Stomach (tissue), 9 donors: ENCODE results near the gene ETV6. TPM values are rescaled to one million over a fixed set of nuclear protein-coding genes. Genes with fewer than 3 reads are reported as not detected.

Experiments used
- DNase-seq, 2 donors: peaks; one replicate each; pipeline versions ENCODE4 v3.0.0 to v3.0.0-alpha.2; 2013 to 2019
- H3K27ac ChIP-seq, 5 donors: fragments of 200-600 bp in 4 of 5; sonication (generic) in 4 of 5; one replicate each; pipeline ENCODE4 v1.5.1; 2013 to 2019; ENCODE audit warnings: mild to moderate bottlenecking in 1 of 5, moderate library complexity in 1 of 5
- H3K27me3 ChIP-seq, 3 donors: fragments of 200-600 bp; sonication (generic); one replicate each; pipeline ENCODE4 v1.5.1; 2017 to 2019; ENCODE audit warnings: mixed run types in 1 of 3
- H3K36me3 ChIP-seq, 4 donors: fragments of 200-600 bp; sonication (generic); 1 replicate in 3 of 4; 2 replicates in 1 of 4; pipeline ENCODE4 v1.5.1; 2016 to 2019
- H3K4me1 ChIP-seq, 4 donors: fragments of 200-600 bp; sonication (generic); one replicate each; pipeline ENCODE4 v1.5.1; 2016 to 2019
- H3K4me3 ChIP-seq, 4 donors: fragments of 200-600 bp; sonication (generic) in 3 of 4; one replicate each; pipeline ENCODE4 v1.5.1; 2016 to 2019; ENCODE audit warnings: mild to moderate bottlenecking in 1 of 4
- H3K9me3 ChIP-seq, 4 donors: fragments of 200-600 bp; sonication (generic); one replicate each; pipeline ENCODE4 v1.5.1; 2016 to 2019
- CTCF ChIP-seq, 7 experiments: fragments of 450-650 bp in 4 of 7; fragments of 200-600 bp in 3 of 7; sonication (generic) in 3 of 7; IDR thresholded peaks; one replicate each; pipeline ENCODE4 v1.5.1; 2016 to 2019; ENCODE audit warnings: antibody characterized with exemption in 7 of 7, control low read depth in 2 of 7, mild to moderate bottlenecking in 1 of 7
- EP300 ChIP-seq: sonication (generic); formaldehyde crosslinking; IDR thresholded peaks from one replicate; pipeline ENCODE4 v1.6.1; 2017; ENCODE audit warnings: antibody characterized with exemption
- POLR2A ChIP-seq, 4 donors: fragments of 450-650 bp; IDR thresholded peaks; one replicate each; pipeline ENCODE4 v1.6.1; 2016; ENCODE audit warnings: antibody characterized with exemption in 4 of 4, control low read depth in 2 of 4, mild to moderate bottlenecking in 1 of 4, moderate library complexity in 1 of 4
- POLR2AphosphoS5 ChIP-seq, 3 donors: sonication (generic); formaldehyde crosslinking; IDR thresholded peaks; one replicate each; pipeline ENCODE4 v1.6.1; 2016; ENCODE audit warnings: antibody characterized with exemption in 3 of 3
- WGBS, 5 donors: extraction: QIAGEN DNeasy Blood & Tissue Kit in 3 of 5; methylation state at CpG; one replicate each; pipeline versions ENCODE4 v1.1.5 to v1.1.7; 2013 to 2018; 5-methylcytosine and 5-hydroxymethylcytosine counted together
- intact Hi-C: fragments of 100-400 bp; cut with DNase I; formaldehyde crosslinking; loops from one replicate; pipeline ENCODE4 v1.15.1; 2023; ENCODE audit warnings: low total_unique reads
- polyA plus RNA-seq, 3 donors: library from polyadenylated mRNA; stranded (reverse); fragments of 200-250 nt; gene quantifications; one replicate each; pipeline ENCODE4 v1.2.3, GENCODE V29; 2013
- total RNA-seq, 5 donors: library from RNA; depleted of rRNA; stranded (reverse); fragments of >200 nt; gene quantifications; one replicate each; pipeline versions ENCODE4 v1.1.0 to v1.2.3, GENCODE V29; 2014 to 2016
- donor health status: healthy with polysubstance abuse.
- donor health status: Bipolar disorder and iron deficiency.
- donor health status: healthy.

The ETV6 gene
- total and polyA plus RNA-seq, 8 donors: 4.1 to 60.3 (median 13.4) TPM

- H3K9me3 ChIP-seq: no peaks in the 10 kb centered on the region
- TF ChIP-seq CTCF (IDR thresholded peaks at IDR 0.05) (no peak), POLR2A (IDR thresholded peaks at IDR 0.05) (no peak), POLR2AphosphoS5 (IDR thresholded peaks at IDR 0.05) (no peak), EP300 (no peak)
- H3K36me3 ChIP-seq: no peaks in the 10 kb centered on the region
- H3K27ac ChIP-seq: peak overlapping the region in 1 of 5 donors; percentile 52
- no peak overlapping the region for H3K4me3 ChIP-seq
- WGBS, 5 donors: 87 to 94% (median 90%) methylated on average over 3 of the region's 3 CpGs
- peaks cover 11 to 75% (median 35%) of the 10 kb centered on the region in 4 donors for H3K4me1 ChIP-seq
- intact Hi-C loops: no loop called here
- no peak for DNase-seq
- H3K27me3 ChIP-seq: no peaks in the 10 kb centered on the region
These were observed 126.8 kb downstream of the ETV6 start for GRCh38 chr12:11776316-11776715.

- peaks cover 9 to 65% (median 35%) of the 10 kb centered on the region in 4 donors for H3K4me1 ChIP-seq
- TF ChIP-seq POLR2A (IDR thresholded peaks at IDR 0.05): no peak
- TF ChIP-seq CTCF (IDR thresholded peaks at IDR 0.05): no peak
- no peak for TF ChIP-seq EP300
- TF ChIP-seq POLR2AphosphoS5 (IDR thresholded peaks at IDR 0.05): no peak
- H3K9me3 ChIP-seq: no peaks in the 10 kb centered on the region
- WGBS, 5 donors: 90 to 99% (median 96%) methylated on average over 4 of the region's 4 CpGs
- peak overlapping the region in 2 of 5 donors; percentile 26 to 81 for H3K27ac ChIP-seq
- no peaks in the 10 kb centered on the region for H3K36me3 ChIP-seq
- intact Hi-C loops: no loop called here
- no peak for DNase-seq
- H3K4me3 ChIP-seq: no peak overlapping the region
- no peaks in the 10 kb centered on the region for H3K27me3 ChIP-seq
These were observed 128.0 kb downstream of the ETV6 start for GRCh38 chr12:11777451-11777850.

GRCh38 chr12:11777962-11778361 is 128.5 kb downstream of the ETV6 start:
- no peak overlapping the region for H3K4me3 ChIP-seq
- H3K27ac ChIP-seq: peak overlapping the region in 4 of 5 donors; percentile 26 to 81 (median 46)
- 83 to 92% (median 91%) methylated on average over 12 of the region's 12 CpGs for WGBS, 5 donors
- no peaks in the 10 kb centered on the region for H3K36me3 ChIP-seq
- H3K9me3 ChIP-seq: no peaks in the 10 kb centered on the region
- intact Hi-C loops: no loop called here
- peaks cover 9 to 62% (median 36%) of the 10 kb centered on the region in 4 donors for H3K4me1 ChIP-seq
- DNase-seq: no peak
- TF ChIP-seq EP300 (no peak), CTCF (IDR thresholded peaks at IDR 0.05) (no peak), POLR2A (IDR thresholded peaks at IDR 0.05) (no peak), POLR2AphosphoS5 (IDR thresholded peaks at IDR 0.05) (no peak)
- H3K27me3 ChIP-seq: no peaks in the 10 kb centered on the region

- 56 to 74% (median 69%) methylated on average over 12 of the region's 12 CpGs for WGBS, 5 donors
These were observed 129.5 kb downstream of the ETV6 start for GRCh38 chr12:11778713-11779685.

More at GRCh38 chr12:11778713-11779685, 129.5 kb downstream of the ETV6 start:
- DNase-seq: peak in 1 of 2 donors; percentile 67
- no peaks in the 10 kb centered on the region for H3K36me3 ChIP-seq
- H3K27me3 ChIP-seq: no peaks in the 10 kb centered on the region
- intact Hi-C loops: no loop called here
- peak overlapping the region in 4 of 5 donors; percentile 41 to 81 (median 52) for H3K27ac ChIP-seq
- H3K4me1 ChIP-seq: peaks cover 4 to 54% (median 29%) of the 10 kb centered on the region in 4 donors
- TF ChIP-seq CTCF (IDR thresholded peaks at IDR 0.05): no peak
- TF ChIP-seq EP300: no peak
- TF ChIP-seq POLR2A (IDR thresholded peaks at IDR 0.05): no peak
- no peak for TF ChIP-seq POLR2AphosphoS5 (IDR thresholded peaks at IDR 0.05)
- H3K9me3 ChIP-seq: no peaks in the 10 kb centered on the region
- H3K4me3 ChIP-seq: no peak overlapping the region
